SH-SY5Y (cell line): ENCODE results near the gene KEAP1.

Experiments used
- GATA2 ChIP-seq: IDR thresholded peaks from 2 replicates; pipeline ENCODE4 v1.6.1; 2011; ENCODE audit warnings: mild to moderate bottlenecking, low read depth, low read length
- GATA3 ChIP-seq: IDR thresholded peaks from 2 replicates; pipeline ENCODE4 v1.6.1; 2011; ENCODE audit warnings: low read depth, mild to moderate bottlenecking, low read length, moderate library complexity

- TF ChIP-seq GATA2 (no peak; the same call in 1 of the 2 replicates), GATA3 (no peak)
Observed at GRCh38 chr19:10502524-10503001, 593 bp downstream of the KEAP1 start.
